Endothelial cell of umbilical vein (primary cell): Measurements from ENCODE around the gene CHADL. TPM values are rescaled to one million over a fixed set of nuclear protein-coding genes. Genes with fewer than 3 reads are reported as not detected.
A peak's percentile ranks its signal among the peaks of the same experiment; 100 is the strongest.

Experiments used
- BruUV-seq: library from RNA; stranded (reverse); fragments of 400-500 nt; replicated peaks from 2 replicates; lab custom pipeline; 2021; lab: Mats Ljungman, UMichigan
- CTCF ChIA-PET: fragments of 300-600, 350-600 bp; sonication (Branson Sonifier 250); formaldehyde crosslinking; loops from one replicate; lab custom pipeline; 2021; ENCODE audit warnings: antibody characterized with exemption, inconsistent platforms; lab: Charles Lee
- POLR2A ChIA-PET: fragments of 300-600, 350-600 bp; sonication (Branson Sonifier 250); formaldehyde crosslinking; loops from one replicate; lab custom pipeline; 2021; ENCODE audit warnings: antibody characterized with exemption, inconsistent platforms; lab: Charles Lee
- DNase-seq: peaks from one replicate; pipeline ENCODE4 v3.0.0-alpha.2; 2011; ENCODE audit warnings: low read depth, low spot score
- FAIRE-seq: peaks from 2 replicates; lab custom pipeline; 2011; peaks lifted over from hg19 to GRCh38; lab: Jason Lieb, UNC
- H2AFZ ChIP-seq: 2 replicates; pipeline ENCODE4 v1.6.0; 2012; ENCODE audit warnings: low read depth, low read length, control low read depth, inconsistent platforms
- H3K27ac ChIP-seq: 2 replicates; pipeline ENCODE4 v1.5.1; 2011; ENCODE audit warnings: low read depth, mild to moderate bottlenecking, control low read depth, low read length, moderate library complexity; ENCODE audit not compliant: insufficient read depth
- H3K27me3 ChIP-seq, 2 experiments: 2 replicates each; pipeline versions ENCODE4 v1.6.0 to v1.6.1; 2011; ENCODE audit warnings: low read length in 2 of 2, mixed read lengths in 1 of 2; ENCODE audit not compliant: control insufficient read depth in 2 of 2, insufficient read depth in 2 of 2
- H3K36me3 ChIP-seq, 2 experiments: 2 replicates in 1 of 2; 3 replicates in 1 of 2; pipeline ENCODE4 v1.5.1; 2011; ENCODE audit warnings: low read length in 2 of 2, mild to moderate bottlenecking in 1 of 2, moderate library complexity in 1 of 2; ENCODE audit not compliant: control insufficient read depth in 2 of 2, insufficient read depth in 2 of 2; ENCODE audit errors: extremely low read depth in 1 of 2
- H3K4me1 ChIP-seq: 3 replicates; pipeline ENCODE4 v1.5.1; 2011; ENCODE audit warnings: mild to moderate bottlenecking, low read length; ENCODE audit not compliant: control insufficient read depth, insufficient read depth; ENCODE audit errors: extremely low read depth
- H3K4me2 ChIP-seq: 2 replicates; pipeline ENCODE4 v1.6.1; 2011; ENCODE audit warnings: low read length, control low read depth, mixed read lengths; ENCODE audit not compliant: insufficient read depth
- H3K4me3 ChIP-seq, 3 experiments: fragments of 200-600 bp in 1 of 3; sonication (generic), shearing (Covaris generic) in 1 of 3; replicated peaks in 1 of 3; 2 replicates each; pipeline ENCODE4 v1.5.1; 2011 to 2016; ENCODE audit warnings: control low read depth in 3 of 3, low read length in 3 of 3, mild to moderate bottlenecking in 2 of 3, inconsistent platforms in 1 of 3, low read depth in 1 of 3, moderate library complexity in 1 of 3; ENCODE audit not compliant: insufficient read depth in 1 of 3
- H3K79me2 ChIP-seq: 2 replicates; pipeline ENCODE4 v1.6.0; 2012; ENCODE audit warnings: low read length, inconsistent platforms; ENCODE audit not compliant: control insufficient read depth, insufficient read depth
- H3K9ac ChIP-seq: replicated peaks from 2 replicates; pipeline ENCODE3; 2011; ENCODE audit warnings: low read length, control low read depth; ENCODE audit not compliant: insufficient read depth; ENCODE audit errors: extremely low read depth
- H3K9me1 ChIP-seq: replicated peaks from 3 replicates; pipeline ENCODE4 v1.6.0; 2011; ENCODE audit warnings: mild to moderate bottlenecking, low read length; ENCODE audit not compliant: control insufficient read depth, insufficient read depth; ENCODE audit errors: extremely low read depth
- H3K9me3 ChIP-seq: replicated peaks from 2 replicates; pipeline ENCODE4 v1.5.1; 2012; ENCODE audit warnings: low read length, inconsistent platforms; ENCODE audit not compliant: control insufficient read depth, insufficient read depth
- H4K20me1 ChIP-seq: replicated peaks from 2 replicates; pipeline ENCODE3; 2011; ENCODE audit warnings: mild to moderate bottlenecking, low read length; ENCODE audit not compliant: control insufficient read depth, insufficient read depth; ENCODE audit errors: extremely low read depth
- CTCF ChIP-seq, 2 donors: IDR thresholded peaks; 1 replicate in 1 of 2; 2 replicates in 1 of 2; pipeline ENCODE4 v1.5.1; 2011; ENCODE audit warnings: low read length in 2 of 2, mild to moderate bottlenecking in 2 of 2, moderate library complexity in 2 of 2, control low read depth in 1 of 2, inconsistent platforms in 1 of 2, low read depth in 1 of 2; ENCODE audit not compliant: insufficient read depth in 1 of 2; ENCODE audit errors: extremely low read depth in 1 of 2
- FOS ChIP-seq: IDR thresholded peaks from 2 replicates; pipeline ENCODE4 v1.6.1; 2011; ENCODE audit warnings: mild to moderate bottlenecking, low read length, moderate library complexity, borderline replicate concordance; ENCODE audit not compliant: insufficient read depth
- JUN ChIP-seq: IDR thresholded peaks from 2 replicates; pipeline ENCODE4 v1.6.1; 2011; ENCODE audit warnings: borderline replicate concordance, low read depth; ENCODE audit not compliant: insufficient read length, insufficient read depth
- MAX ChIP-seq: IDR thresholded peaks from 2 replicates; pipeline ENCODE4 v1.6.1; 2011; ENCODE audit not compliant: insufficient read depth, insufficient read length
- POLR2AphosphoS5 ChIP-seq: IDR thresholded peaks from 2 replicates; pipeline ENCODE4 v1.6.1; 2012; ENCODE audit warnings: low read depth, mild to moderate bottlenecking, control low read depth, low read length, moderate library complexity; ENCODE audit not compliant: insufficient read depth
- dilution Hi-C: fragments of 300-500 bp; cut with MboI; formaldehyde crosslinking; loops from one replicate; pipeline ENCODE4 v1.15.0; 2019; ENCODE audit warnings: low sequenced_read_pairs; ENCODE audit not compliant: extremely low pct_ligation_motif_present
- intact Hi-C: fragments of 100-400 bp; cut with micrococcal nuclease; formaldehyde crosslinking; loops from one replicate; pipeline ENCODE4 v1.10.0; 2022
- polyA plus RNA-seq, 4 experiments: library from polyadenylated mRNA; depleted of rRNA in 3 of 4; stranded (reverse) in 3 of 4; unstranded in 1 of 4; fragments of >200 nt; gene quantifications; 2 replicates each; pipeline versions ENCODE4 v1.2.1 to v1.2.3, GENCODE V29; 2011 to 2012; ENCODE audit warnings: missing spikeins in 1 of 4
- total RNA-seq: library from RNA; stranded (reverse); gene quantifications from 2 replicates; pipeline ENCODE4 v1.2.3, GENCODE V29; 2021

CHADL gene
- total and polyA plus RNA-seq, 2 donors (not counting 3 experiments of a cell fraction or from before 2014, with no cell fraction given): 0.69 to 1.1 TPM

GRCh38 chr22:41256254-41257253, 15.8 kb upstream of the CHADL start:
- ChIA-PET POLR2A (no interaction called here), CTCF (interaction anchor here (1.2 to 2.4 kb wide), 5 partner anchors 11 to 334 kb away, joined by 3 to 9 read pairs (median 8); partner anchors contain the start of gene ZC3H7B)
- Histone ChIP-seq H3K79me2 (peaks cover 9% of the 10 kb centered on the region), H3K36me3 (peaks cover 33 to 54% of the 10 kb centered on the region in 2 experiments), H3K4me1 (peaks cover 14% of the 10 kb centered on the region), H3K4me3 (no peak overlapping the region), H3K27me3 (no peaks in the 10 kb centered on the region), H3K4me2 (no peak overlapping the region), H3K27ac (peak overlapping the region; percentile 33), H3K9ac (no peak overlapping the region), H3K9me1 (no peaks in the 10 kb centered on the region), H3K9me3 (no peaks in the 10 kb centered on the region), H4K20me1 (no peaks in the 10 kb centered on the region), H2AFZ (no peak overlapping the region)
- TF ChIP-seq JUN (peak; percentile 50), POLR2AphosphoS5 (peak; percentile 2), MAX (no peak), FOS (no peak), CTCF (IDR thresholded peaks at IDR 0.05; ENCODE audit: extremely low read depth in 1 of 2, insufficient read depth in 1 of 2, low read depth in 1 of 2, low read length in 2 of 2) (peak in 1 of 2 donors; percentile 3)
- peak; percentile 53 for DNase-seq
- intact Hi-C loops: no loop called here
- peak; percentile 90 for FAIRE-seq
- dilution Hi-C loops: no loop called here
- BruUV-seq: no TSS peak
